ENCODE measurements around the gene MBD6.

The MBD6 gene

DNA sequence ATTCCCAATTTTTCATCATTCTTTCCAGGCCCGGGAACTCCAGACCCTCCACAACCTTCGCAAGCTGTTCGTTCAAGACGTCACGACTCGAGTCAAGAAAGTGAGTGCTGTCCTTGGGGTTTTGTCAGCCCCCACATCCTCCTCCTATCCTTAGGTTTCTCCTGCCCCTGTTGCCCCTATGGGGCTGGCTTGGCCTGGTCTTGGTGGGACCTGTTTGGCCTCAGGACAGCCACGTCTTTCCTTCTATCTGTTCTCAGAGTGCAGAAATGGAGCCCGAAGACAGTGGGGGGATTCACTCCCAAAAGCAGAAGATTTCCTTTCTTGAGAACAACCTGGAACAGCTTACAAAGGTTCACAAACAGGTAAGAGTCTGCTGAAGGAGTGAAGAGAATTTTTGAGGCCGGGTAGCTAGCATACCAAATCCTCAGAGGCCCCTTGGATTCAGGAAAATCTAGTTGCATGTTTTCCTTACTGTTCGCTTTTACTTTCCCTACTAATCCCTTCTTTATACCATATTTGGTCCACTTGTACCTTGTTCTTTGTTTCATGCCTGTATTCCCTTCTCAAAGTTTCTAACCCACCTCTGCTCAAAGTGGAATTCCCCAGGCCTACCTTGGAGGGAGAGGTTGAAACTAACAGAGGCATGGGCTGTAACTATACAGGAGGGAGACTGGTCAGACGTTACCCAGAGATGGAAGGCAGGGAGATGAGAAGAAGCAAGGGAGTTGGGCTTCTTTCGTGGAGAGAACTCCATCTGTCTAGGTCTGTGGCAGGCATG, 55.5 kb downstream of the MBD6 start:
- DNase-seq, result no peak

DNA sequence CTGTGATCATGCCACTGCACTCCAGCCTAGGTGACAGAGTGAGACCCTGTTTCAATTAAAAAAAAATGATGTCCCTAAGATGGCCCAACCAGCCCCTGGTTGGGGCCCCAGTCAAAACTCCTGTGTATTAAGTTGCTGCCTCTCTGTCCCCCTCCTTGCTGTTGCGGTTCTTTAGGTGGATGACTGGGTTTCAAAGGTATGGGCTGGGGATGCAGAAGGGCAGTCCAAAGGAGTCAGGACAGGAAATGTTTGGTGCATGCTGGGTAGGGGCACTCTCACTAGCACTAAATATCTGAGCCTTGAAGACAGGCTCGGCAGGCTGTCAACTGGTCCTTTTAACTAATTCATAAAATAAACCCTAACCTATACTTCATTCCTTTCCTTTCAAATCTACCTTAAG, 56.4 kb downstream of the MBD6 start:
- DNase-seq, result no peak

Data from NCI-H1048 (cell line).